Muscle of back (tissue), 13 donors: Measurements from ENCODE around the gene GPR37L1. TPM values are rescaled to one million over a fixed set of nuclear protein-coding genes. Genes with fewer than 3 reads are reported as not detected.
A peak's percentile ranks its signal among the peaks of the same experiment; 100 is the strongest.

Source experiments
- DNase-seq, 3 donors: peaks; one replicate each; pipeline versions ENCODE4 v3.0.0 to v3.0.0-alpha.2; 2013
- long read RNA-seq, 9 donors: transcript quantifications; one replicate each; lab custom pipeline, GENCODE V29; 2026
- polyA plus RNA-seq, 10 donors: library from polyadenylated mRNA; unstranded; fragments of 120-200 nt; gene quantifications; one replicate each; pipeline ENCODE4 v1.2.1, GENCODE V29; 2013; ENCODE audit not compliant: insufficient read length in 10 of 10

The GPR37L1 gene
- under 1 TPM; 0.04 to 0.09 (median 0.07) TPM for polyA plus RNA-seq
- long read RNA-seq, donor 1, result 0 reads
- long read RNA-seq, donor 2, result 0 reads
- long read RNA-seq, donor 3, result 0 reads
- long read RNA-seq, donor 4, result 0 reads
- long read RNA-seq, donor 5, partial matches to known transcripts, result 87 of 87 reads
- long read RNA-seq, donor 5, other reads (novel, unspliced or antisense), result 0 of 87 reads
- long read RNA-seq, donor 6, partial matches to known transcripts, result 0 of 24 reads
- long read RNA-seq, donor 6, other reads (novel, unspliced or antisense), result 24 of 24 reads
- long read RNA-seq, donor 7, result 0 reads
- long read RNA-seq, donor 8, result 0 reads
- long read RNA-seq, donor 9, result 0 reads

- peak in 1 of 3 donors; percentile 34 for DNase-seq
These were observed at the start of gene GPR37L1 for GRCh38 chr1:202122639-202123335. Gene GPR37L1, plus strand, starts transcription at chr1:202122917. Its CDS starts 47 bp downstream, at chr1:202122964.

- DNase-seq, result no peak
These were observed 49.5 kb upstream of the GPR37L1 start for GRCh38 chr1:202073206-202073605.

DNA sequence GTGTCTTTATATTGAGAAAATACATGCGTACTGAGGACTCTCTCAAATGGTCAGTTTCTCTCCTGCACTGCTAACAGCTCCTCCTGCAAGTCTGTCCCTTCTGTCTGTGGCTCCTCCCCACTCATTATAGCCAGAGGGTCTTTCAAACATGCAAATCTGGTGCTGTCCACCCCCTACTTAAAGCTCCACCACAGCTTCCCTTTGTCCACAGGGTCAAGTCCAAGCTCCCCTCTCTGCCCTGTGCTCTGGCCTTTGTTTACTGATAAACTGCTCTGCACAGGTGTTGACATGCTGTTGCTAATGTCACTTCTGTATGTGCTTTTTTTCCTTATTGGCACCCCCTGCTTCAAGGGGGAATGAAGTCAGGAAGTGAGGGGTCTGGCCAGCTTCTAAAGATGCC is 47.7 kb upstream of the GPR37L1 start:
- DNase-seq, result no peak

GRCh38 chr1:202075389-202075788 is 47.3 kb upstream of the GPR37L1 start:
- DNase-seq, result no peak

DNA sequence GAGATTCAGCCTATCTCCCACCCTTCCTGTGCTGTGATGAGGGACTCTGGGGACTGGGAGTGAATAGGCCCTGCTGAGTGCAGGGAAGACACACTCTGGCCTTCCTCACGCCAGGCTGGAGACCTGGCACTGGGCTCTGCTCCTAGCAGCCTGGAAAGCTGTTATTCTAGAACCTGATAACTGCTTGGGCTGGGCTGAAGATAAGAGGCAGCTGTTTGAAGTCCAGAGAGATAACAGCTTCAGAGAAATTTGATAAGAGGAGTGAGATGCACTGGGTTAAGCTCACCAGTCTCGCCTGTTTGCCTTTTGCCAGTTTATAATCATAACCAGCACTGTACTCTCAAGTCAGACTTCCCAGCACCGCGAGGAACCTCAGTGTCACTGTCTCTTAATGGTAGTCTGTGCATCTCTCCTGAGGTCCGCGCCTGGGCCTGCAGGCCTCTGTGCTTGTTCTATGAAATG is 46.6 kb upstream of the GPR37L1 start:
- no peak for DNase-seq

DNA sequence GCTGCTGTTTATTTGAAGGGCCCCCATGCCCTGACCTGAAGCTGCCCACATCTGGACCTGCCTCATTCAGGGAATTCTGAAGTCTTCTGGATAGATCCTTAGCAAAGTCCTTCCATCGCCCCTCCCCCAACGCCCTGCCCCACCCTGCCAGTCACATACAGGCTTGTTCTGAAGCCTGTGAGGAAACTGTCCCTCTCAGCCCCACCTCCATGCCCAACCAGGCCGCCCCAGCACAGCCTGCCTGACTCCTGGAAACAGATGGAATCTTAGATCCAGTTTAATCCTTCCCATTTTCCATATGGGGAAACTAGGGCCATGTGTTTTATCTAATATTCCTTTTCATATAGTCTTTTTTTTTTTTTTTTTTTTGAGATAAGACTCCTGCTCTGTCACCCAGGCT is 44.5 kb upstream of the GPR37L1 start:
- no peak for DNase-seq

DNA sequence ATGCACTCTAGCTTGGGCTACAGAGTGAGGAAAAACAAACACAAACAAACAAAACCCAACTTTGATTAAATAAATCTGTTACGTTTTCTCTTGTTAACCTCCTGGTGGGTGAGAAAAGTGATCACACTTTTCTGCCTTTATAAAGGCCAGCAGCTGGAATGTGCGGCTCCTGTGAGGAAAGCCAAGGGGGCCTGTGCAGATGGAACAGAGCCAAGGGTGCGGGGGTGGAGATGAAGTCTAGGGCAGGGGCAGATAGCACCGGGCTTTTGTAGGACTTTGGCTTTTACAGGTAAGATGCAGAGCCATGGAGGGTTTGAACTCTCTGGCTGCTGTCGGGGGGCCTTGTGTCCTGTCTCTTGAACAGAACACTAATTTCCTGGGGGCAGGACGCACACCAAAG is 40.7 kb upstream of the GPR37L1 start:
- DNase-seq, result no peak

- no peak for DNase-seq
These were observed 37.7 kb upstream of the GPR37L1 start for GRCh38 chr1:202084791-202085681.

DNA sequence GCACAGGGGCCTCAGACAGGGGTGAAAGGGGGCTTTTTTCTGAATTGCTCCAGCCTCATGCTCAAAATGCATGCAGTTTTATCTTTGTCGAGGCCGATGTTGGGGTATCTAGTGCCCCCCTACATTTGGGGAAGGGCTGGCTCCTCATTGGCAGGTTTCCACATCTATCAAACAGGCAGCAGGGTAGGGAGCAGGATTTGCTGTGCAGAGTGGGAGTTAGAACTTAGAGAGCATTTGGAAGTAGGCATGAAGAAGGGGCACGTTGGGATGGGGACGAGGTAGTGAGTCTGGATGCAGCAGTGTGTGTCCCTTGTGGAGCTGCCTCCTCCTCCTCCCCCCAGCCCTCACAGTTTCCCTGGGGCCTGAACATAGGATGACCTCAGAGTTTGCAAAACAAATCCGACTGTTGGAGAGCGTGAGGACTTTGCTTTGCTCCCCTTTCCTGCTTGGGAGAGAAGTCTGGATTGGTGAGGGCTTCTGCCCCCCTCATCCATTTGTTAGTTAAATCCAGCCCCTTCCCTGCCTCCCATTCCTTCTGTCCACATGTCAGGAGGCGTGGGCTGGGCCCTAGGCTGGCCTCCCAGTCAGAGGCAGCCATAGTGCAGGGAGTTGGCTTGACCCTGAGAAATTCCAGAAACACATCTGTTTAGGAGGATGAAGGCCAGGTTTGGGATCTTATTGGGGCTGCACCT is 36.9 kb upstream of the GPR37L1 start:
- DNase-seq, result peak in 1 of 3 donors; percentile 37

DNA sequence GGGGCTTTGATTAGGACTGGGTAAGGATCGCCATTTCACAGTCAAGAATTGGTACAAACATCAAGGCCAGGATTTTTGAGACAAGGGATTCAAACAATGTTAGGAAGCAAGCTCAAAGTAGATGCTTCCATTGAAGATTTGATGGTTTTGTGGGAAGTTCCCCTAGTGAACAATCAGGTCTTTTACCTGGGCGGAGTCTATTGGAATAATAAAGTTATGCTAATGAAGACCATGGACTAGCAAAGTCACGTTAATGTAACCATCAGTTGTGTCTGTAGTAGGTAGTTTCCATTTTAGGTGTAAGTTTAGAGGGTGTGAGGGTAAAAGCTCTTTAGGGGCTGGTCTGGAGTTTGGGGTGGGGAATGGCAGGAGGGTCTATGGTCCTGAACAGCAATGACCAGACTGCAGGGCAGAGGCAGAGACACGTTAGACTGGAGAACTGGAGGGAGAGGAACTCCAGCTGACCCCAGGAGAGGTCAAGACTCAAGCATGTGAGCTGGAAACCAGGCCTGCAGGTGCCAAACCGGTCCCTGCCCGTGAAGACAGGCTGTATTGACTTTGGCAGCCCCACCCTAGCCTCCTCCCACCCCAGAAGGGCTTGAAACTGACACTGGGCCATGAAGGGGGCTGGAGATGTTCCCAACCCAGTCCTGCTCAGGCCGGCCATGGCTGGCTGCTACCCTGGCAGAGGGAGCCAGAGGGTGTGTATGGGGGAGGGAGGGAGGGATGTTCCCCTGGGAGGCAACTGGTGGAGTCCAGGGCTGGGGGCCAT is 36.0 kb upstream of the GPR37L1 start:
- no peak for DNase-seq

- DNase-seq, result no peak
These were observed 34.5 kb upstream of the GPR37L1 start for GRCh38 chr1:202088206-202088605.

DNA sequence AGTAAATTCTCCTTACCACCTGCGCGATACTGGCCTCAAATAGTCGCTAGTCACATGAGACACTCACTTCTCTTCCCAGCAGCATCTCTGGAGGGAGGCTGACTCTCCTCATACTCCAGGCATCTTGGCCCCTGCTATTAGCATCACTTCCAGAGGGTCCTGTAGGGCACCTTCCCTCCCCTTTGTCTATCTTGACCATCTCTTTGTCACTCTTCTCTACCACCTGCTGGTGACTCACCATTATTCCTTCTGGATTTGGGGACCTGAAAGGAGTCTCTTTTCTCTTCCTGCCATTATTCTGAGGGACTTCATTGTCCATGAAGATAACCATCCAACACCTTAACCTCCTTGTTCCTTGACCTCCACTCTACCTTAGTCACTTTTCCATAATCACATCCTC is 31.7 kb upstream of the GPR37L1 start:
- no peak for DNase-seq

- DNase-seq, result no peak
These were observed 28.9 kb upstream of the GPR37L1 start for GRCh38 chr1:202093858-202094257.

- DNase-seq, result no peak
These were observed 21.5 kb upstream of the GPR37L1 start for GRCh38 chr1:202101184-202101583.

DNA sequence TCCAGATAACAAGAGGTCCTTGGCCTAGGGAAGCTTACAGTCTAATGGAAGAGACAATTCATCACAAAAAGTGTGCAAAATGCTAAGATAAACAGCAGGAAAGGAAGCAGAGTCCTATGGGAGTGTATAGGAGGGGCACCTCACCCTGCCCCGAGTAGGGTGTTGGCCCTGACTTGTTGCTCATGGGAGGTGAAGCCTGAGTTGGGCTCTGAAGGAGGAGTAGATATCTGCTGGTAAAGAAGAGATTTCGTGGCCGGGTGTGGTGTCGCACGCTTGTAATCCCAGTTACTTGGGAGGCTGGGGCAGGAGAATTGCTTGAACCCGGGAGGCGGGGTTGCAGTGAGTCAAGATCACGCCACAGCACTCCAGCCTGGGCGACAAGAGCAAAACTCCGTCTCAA is 18.6 kb upstream of the GPR37L1 start:
- no peak for DNase-seq

DNA sequence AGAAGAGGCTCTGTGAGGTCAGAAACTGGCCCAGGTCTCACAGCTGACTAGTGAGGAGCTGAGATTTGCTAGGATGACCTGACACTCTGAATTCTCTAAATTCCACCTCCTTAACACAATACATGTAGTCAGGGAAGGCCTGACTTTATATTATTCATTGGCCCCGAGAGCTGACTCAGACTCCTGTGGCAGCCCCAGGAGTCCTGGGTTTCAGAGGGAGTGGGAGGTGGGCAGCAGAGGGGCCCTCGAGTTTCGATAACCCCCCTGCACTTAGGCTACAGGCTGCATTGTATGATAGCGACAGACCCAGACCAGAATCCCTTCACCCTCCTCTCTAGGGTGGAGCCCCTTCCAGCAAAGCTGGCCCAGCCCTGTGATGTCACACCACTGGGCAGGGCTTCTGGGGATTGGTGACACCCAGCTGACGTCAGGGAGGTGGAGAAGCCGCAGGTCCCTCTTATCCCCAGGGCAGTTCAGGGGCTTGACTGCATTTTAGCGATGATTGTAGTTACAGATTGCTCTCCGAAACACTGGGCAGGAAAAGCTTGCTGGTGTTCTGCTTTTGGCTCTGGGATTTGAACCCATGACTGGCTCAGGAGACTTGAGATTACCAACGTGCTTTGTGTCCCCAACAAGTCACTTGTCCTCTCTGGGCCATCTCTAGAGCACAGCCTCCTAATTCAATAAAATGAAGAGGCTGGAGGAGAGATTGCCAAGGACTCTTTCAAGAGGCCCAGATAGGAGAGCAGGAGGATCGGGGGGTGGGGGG is 17.0 kb upstream of the GPR37L1 start:
- DNase-seq, result no peak

- DNase-seq, result no peak
These were observed 16.1 kb upstream of the GPR37L1 start for GRCh38 chr1:202106340-202107254.

DNA sequence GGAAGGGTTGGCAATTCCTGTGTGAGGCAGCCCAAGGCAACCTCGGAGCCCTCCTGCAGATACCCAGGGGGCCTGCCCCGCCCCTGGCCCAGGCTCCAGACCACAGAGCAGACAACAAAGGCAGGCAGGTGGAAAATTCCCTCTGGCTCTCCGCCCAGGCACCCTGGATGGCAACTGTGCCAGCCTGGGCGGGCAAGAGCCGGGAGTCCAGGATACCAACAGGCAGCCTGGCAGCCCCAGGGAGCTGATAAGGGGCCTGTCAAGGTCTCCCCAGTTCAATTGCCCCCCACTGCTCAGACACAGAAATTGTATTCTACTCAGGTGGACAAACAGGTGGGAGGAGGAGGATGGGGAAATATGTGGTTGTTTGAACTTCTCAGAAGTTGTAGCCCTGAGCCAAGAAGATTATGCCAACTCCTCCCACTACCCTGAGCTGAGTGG is 15.4 kb upstream of the GPR37L1 start:
- DNase-seq, result no peak
